NCI-H1930 (cell line): ENCODE data around the gene SDC3.
"Not testable (repeated sequence)": the region's sequence is repeated elsewhere in the genome, so short reads cannot be mapped to it uniquely, and the experiment has no call there.

Source experiments
- DNase-seq, 2 experiments: peaks; one replicate each; lab custom pipeline; 2025; lab: John Stamatoyannopoulos, UW

SDC3 gene

GRCh38 chr1:30908696-30909364 is at the start of gene SDC3:
TSS of gene SDC3 (minus strand) at chr1:30908758. CDS start at chr1:30908586, 172 bp downstream.
- no peak for DNase-seq

GRCh38 chr1:30957560-30958222 is 49.1 kb upstream of the SDC3 start:
- DNase-seq: no peak

GRCh38 chr1:30955448-30956015 is 47.0 kb upstream of the SDC3 start:
- DNase-seq: no peak

GRCh38 chr1:30953685-30954084 is 45.1 kb upstream of the SDC3 start:
- no peak for DNase-seq

GRCh38 chr1:30952098-30952497 is 43.5 kb upstream of the SDC3 start:
- no peak for DNase-seq

GRCh38 chr1:30950700-30951099 is 42.1 kb upstream of the SDC3 start:
- no peak for DNase-seq

GRCh38 chr1:30950053-30950452 is 41.5 kb upstream of the SDC3 start:
- DNase-seq: no peak

GRCh38 chr1:30949487-30949838 is 40.9 kb upstream of the SDC3 start:
- not testable (repeated sequence) for DNase-seq

- DNase-seq: not testable (repeated sequence)
Measured at GRCh38 chr1:30948813-30949486, 40.4 kb upstream of the SDC3 start.

GRCh38 chr1:30948278-30948677 is 39.7 kb upstream of the SDC3 start:
- DNase-seq: no peak

GRCh38 chr1:30947212-30947611 is 38.7 kb upstream of the SDC3 start:
- DNase-seq: no peak

- DNase-seq: no peak
Measured at GRCh38 chr1:30942326-30942963, 33.9 kb upstream of the SDC3 start.

- no peak for DNase-seq
Measured at GRCh38 chr1:30940541-30940940, 32.0 kb upstream of the SDC3 start.

GRCh38 chr1:30936541-30937171 is 28.1 kb upstream of the SDC3 start:
- no peak for DNase-seq

- not testable (repeated sequence) for DNase-seq
Measured at GRCh38 chr1:30935758-30936157, 27.2 kb upstream of the SDC3 start.

GRCh38 chr1:30934613-30935012 is 26.1 kb upstream of the SDC3 start:
- no peak for DNase-seq

- no peak for DNase-seq
Measured at GRCh38 chr1:30933874-30934252, 25.3 kb upstream of the SDC3 start.

- DNase-seq: no peak
Measured at GRCh38 chr1:30930631-30931173, 22.1 kb upstream of the SDC3 start.

- no peak for DNase-seq
Measured at GRCh38 chr1:30929944-30930525, 21.5 kb upstream of the SDC3 start.

GRCh38 chr1:30929135-30929889 is 20.8 kb upstream of the SDC3 start:
- peak in 1 of 2 experiments; percentile 37 for DNase-seq

GRCh38 chr1:30928789-30929134 is 20.2 kb upstream of the SDC3 start:
- DNase-seq: no peak
